Stimulated activated CD4-positive, alpha-beta T cell treated with anti-CD3 and anti-CD28 coated beads, Interleukin-1b, Interleukin-23, amount 100 ng/mL, for 1 hour (primary cell): ENCODE results near the gene LRRC23.

Experiments used
- DNase-seq, 2 donors: peaks; one replicate each; pipeline ENCODE4 v3.0.0-alpha.2; 2020; ENCODE audit warnings: low read depth in 2 of 2

Gene LRRC23

DNA sequence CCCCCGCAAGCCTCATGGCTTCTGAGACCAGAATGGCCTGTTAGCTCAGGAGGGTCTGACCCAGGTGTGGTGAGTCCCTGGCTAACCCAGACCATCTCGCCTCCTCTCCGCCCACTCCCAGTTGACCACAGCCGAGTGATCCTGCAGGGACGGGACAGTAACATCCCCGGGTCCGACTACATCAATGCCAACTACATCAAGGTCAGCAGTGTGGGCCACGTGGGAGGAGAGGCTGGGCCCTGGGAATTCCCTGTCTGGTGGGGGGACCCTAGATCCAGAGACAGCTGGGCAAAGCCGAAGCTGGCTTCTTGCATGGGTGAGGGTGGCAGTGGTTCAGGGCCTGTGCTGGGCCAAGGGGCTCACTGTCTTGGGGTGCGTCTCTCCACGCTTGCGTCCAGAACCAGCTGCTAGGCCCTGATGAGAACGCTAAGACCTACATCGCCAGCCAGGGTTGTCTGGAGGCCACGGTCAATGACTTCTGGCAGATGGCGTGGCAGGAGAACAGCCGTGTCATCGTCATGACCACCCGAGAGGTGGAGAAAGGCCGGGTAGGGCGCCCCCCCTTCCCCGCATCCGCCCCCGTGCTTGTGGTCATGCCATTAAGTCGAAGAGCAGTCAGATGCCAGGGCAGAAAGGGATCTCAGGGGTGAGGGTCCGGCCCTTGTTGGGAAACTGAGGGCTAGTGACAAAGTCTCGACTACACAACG, 51.6 kb downstream of the LRRC23 start:
- no peak for DNase-seq

DNA sequence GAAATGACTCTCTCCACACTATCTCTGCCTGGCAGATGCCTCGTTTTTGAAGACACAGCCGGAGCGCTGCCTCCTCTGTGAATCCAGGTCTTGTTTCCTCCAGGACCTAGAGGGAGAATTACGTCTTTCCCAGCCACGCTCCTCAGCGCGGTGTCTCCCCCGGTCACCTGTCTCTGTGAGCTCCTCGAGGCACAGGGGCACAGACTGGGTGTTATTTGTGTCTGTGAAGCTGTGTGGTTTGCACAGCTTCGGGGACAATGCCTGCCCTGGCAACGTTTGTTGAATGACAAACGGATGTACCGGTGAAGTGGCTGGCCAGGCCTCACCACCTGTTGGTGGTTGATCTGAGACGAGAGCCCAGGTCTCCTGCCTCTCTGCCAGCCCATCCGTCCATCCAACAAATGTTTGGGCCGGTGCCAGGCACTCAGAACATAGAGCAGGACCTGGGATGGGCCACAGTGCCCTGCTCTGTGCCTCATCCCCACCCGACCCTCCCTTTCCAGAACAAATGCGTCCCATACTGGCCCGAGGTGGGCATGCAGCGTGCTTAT, 52.6 kb downstream of the LRRC23 start:
- no peak for DNase-seq

DNA sequence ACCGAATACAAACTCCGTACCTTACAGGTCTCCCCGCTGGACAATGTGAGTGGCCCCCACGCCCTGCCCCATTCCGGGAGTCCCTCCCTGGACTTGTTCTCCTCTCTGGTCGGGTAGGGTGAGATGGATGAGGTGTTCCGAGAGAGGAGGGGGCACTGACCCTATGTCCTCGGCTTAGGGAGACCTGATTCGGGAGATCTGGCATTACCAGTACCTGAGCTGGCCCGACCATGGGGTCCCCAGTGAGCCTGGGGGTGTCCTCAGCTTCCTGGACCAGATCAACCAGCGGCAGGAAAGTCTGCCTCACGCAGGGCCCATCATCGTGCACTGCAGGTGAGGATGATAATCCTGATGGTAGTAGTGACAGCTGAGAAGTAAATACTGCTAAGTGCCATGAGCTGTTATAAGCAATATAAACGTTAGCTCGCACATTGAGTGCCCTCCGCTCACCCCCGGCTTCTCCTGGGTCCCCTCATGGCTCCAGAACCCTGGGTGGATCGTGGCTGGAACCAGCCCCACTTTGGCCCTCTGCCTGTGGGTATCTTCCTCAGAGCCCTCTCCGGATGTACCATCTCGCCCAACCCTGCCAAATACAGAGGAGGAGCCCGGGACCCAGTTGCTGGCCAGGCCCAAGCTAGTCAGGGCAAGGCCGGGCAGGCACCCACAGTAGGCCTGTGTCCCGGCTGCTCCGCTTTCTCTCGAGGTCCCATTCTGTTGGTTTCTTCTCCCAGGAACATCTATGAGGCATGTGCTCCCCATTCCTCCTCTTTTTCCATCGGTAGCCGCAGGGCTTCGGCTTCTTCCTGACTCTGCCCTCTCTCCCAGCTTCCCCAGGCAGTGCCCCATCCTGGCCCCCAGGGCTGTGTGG, 53.4 kb downstream of the LRRC23 start:
- no peak for DNase-seq

DNA sequence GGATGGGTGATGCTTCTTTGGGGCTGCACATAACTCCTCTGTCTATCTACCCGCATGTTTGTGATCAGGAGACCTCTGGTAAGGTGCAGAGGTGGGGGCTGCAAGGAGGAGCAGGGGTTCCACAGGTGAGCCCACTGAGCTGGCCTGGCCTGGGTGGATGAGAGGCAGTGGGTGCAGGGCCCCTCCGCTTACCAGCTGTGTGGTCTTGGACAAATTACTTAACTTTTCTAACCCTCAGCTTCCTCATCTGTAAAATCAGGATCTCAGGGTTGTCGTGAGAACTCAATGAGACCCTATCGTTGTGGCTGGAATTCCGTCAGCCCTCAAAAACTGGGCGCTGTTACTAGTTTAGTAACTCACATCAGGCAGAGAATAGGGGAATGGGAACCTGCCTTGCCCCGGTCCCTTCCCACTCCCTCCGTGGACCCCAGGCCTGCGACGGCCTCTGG, 54.0 kb downstream of the LRRC23 start:
- no peak for DNase-seq

DNA sequence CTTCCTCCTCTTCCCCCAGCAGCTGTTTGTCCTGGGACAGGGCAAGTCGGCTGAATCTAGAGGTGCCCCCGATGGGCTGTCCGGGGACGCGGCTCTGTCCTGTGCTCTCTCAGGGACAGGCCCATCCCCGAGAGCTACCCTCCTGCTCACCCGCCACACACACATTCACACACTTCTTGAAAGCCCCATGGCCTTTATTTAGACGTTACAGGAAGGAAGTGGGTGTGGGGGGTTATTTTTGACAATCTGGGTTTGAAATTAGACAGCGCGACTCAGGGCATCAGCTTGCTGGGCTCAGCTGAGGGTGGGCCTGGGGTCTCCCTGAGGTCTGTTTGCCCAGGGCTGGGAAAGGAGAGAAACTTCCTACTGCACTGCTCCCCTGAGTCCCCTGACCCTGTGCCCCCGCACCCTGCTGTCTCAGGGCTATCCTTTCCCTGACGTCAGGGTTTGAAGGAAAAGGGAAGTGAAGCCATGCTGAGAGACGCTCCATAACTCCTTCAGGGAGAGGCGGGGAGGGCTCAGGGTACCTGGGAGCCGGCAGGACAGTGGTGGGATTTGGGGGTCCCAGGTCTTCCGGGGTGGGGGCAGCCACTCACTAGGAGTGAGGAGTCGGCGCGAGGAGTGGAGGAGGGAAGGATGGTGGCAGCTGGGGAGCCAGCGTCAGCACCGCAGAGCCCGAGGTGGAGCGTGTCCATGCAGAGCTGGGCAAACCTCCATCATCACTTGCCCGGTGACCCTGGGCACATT, 54.6 kb downstream of the LRRC23 start:
- no peak for DNase-seq

DNA sequence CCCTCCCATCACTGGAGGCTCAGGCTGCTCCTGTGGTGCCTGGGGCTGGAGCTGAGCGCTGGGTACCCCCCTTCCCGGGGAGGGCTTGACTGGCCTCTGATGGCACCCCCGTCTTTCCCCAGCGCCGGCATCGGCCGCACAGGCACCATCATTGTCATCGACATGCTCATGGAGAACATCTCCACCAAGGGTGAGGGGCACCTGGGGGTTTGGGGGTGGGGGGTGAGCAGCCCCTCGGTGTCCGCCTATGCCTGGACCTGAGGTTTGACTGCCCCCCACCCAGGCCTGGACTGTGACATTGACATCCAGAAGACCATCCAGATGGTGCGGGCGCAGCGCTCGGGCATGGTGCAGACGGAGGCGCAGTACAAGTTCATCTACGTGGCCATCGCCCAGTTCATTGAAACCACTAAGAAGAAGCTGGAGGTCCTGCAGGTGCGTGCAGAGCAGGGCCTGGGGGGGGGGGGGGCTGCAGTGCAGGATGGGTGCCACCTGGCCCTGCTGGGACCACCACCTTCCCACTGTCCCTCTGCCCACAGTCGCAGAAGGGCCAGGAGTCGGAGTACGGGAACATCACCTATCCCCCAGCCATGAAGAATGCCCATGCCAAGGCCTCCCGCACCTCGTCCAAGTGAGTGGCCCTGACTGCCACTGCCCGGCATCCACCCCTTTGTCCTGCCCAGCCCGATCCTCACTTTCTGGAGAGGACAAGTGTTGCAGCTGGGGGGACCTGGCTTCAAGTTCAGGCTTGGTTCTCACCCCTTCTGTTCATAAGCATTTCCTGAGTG, 55.4 kb downstream of the LRRC23 start:
- DNase-seq, result no peak

DNA sequence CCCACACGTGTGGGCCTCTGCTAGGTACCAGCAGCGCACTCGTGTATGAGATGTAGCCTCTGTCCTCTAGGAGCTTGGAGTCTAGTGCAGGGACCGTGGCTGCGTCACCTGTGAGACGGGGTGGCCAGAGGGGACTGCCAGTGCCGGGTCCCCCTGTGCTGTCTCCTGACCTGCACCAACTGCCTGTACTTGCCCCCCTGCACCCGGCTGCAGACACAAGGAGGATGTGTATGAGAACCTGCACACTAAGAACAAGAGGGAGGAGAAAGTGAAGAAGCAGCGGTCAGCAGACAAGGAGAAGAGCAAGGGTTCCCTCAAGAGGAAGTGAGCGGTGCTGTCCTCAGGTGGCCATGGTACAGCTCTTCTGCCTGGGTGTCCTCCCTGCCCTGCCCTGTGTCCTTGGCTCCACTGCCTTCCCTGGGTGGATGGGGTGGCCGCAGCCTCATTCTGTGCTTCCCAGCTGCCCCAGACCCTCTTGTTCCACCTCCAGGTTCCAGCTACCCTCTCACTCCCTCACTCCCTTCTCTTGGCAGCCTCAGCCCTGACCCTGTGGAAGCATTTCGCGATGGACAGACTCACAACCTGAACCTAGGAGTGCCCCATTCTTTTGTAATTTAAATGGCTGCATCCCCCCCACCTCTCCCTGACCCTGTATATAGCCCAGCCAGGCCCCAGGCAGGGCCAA, 56.1 kb downstream of the LRRC23 start:
- DNase-seq, result no peak

DNA sequence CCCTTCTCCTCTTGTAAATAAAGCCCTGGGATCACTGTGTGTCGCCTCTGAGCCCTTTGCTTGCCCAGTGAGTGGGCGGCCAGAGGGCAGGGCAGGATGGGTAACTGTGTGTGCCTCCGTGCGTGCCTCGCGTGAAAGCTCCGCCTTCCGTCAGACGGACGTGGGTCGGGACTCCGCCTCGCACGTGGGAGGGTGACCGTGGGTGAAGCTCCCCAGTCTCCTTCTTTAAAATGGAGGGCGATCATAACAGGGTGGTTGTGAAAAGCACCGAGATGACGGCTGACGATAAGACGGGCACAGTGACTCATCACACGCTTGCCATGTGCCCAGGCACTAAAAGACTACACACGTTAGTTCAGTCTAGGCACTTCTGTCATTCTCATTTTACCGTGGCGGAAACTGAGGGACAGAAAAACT, 56.7 kb downstream of the LRRC23 start:
- peak; percentile 88 to 90 for DNase-seq

DNA sequence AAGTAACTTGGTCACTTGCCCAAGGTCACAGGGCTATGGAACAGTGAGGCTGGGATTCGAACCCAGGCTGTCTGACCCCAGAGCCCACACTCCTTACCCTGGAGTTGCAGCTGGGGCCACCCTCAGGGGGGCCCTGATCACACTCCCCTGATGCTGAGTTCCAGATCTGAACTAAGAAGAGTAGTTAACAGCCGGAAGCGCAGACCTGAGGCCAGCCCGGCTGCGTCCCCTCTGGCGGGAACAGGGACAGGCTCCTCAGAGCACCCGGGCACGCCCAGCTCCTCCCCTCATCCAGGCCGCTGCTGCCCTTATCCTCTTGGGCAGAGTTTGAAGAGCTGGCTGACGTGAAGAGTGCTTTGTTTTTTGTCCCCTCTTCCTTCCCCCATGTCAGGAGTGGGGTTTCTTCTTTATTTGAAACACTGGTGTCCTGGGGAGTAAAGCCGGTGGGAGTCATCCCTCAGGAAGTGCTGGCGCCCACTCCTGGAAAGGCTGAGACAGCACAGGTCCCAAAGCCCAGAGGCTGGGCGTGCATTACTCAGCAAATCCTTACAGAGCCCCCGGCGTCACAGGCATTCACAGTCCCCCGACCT, 57.2 kb downstream of the LRRC23 start:
- DNase-seq, result no peak

DNA sequence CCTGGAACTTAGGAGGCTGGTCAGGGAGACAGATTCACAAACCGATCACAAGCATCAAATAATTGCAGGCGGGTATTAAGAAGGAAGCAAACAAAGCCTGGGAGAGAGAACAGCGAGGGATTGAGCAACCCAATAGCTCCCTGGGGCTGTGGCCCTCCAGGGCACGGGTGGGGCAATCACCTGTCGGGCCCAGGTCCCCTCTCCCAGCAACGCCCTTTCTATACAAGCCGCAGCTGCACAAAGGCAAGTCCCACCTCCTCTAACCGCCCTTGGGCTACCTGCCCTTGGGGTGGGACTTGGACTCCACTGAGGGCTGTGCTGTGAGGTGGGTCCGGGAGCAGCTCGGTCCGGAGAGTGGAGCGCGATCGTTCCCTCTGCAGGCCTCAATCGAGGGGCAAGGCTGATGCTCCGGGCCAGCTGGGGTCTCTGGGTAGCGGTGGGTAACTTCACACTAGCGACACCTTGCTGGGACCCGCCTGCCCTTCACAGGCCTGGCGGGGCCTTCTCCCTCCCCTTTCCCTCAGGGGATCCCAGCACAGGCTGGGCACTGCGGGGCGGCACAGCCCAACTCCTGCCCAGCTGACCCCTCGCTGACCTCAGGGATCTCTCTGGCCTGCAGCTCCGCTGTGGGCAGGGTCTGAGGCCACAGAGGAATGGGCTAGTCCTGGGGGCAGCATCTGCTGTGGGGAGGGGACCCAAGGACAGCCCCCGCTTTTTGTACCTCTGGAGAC, 57.8 kb downstream of the LRRC23 start:
- no peak for DNase-seq

DNA sequence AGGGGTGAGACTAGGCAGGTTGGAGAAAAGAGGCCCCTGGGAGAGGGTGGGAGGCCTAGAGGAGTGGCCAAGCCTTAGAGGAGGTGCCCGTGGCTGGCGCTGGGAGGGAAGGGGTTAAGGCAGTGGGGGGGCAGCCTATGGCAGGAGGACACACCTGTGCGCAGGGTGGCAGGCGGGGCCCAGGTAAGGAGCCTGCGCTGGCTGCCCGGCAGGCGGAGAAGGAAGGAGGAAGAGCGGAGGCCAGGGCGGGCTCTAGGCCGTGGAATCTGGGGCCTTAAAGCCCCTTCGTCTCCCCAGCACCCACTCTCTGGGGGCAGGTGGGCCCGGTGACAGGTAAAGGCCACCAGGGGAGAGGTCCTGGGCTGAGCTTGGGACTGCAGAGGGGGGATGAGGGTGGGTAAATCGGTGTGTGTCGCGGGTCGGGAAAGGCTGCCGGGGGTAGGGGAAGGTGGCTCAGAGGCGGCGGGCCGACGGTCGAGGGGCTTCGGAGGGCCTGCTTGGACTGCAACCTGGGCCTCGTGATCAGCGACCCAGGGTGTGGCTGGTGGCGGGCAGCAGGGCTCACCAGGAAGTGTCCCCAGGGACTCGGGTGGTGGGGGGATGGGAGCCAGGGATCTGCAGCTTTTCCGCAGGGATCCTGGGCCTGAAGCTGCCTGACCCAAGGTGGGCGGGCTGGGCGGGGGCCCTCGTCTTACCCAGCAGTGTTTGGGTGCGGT, 58.6 kb downstream of the LRRC23 start:
- DNase-seq, result no peak
